ENCODE data around the gene FBN2. TPM values are rescaled to one million over a fixed set of nuclear protein-coding genes. Genes with fewer than 3 reads are reported as not detected.

FBN2 gene
- total and polyA plus RNA-seq, 12 donors: 2.2 to 237 (median 21.6) TPM

DNA sequence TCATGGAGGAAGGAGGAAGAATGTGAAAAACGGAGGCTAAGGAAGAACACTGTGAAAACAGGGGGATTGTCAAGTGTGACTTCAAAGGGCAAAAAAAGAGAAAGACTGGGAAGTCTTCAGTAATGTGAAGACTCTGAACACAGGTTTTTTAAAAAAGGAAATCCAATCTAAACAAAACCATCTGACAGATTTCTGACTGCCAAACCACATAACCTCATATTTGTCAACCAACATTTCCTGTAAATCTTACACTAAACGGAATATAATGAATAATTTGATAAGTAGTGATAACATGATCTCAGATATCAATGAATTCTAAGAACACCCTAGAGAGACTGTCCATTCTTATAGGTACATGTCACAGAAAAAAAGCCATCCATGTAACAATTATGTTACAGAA lies 124.7 kb downstream of the FBN2 start:
- intact Hi-C loops (cut with DNase I): no loop called here
- no peak for DNase-seq
- WGBS, 4 donors: 49 to 64% (median 58%) methylated on average over 2 of the region's 2 CpGs
- TF ChIP-seq CTCF (IDR thresholded peaks at IDR 0.05) (no peak), POLR2A (IDR thresholded peaks at IDR 0.05) (no peak)
- no peaks in the 10 kb centered on the region for H3K9me3 ChIP-seq (replicated peaks in 1 of 3)
- no peaks in the 10 kb centered on the region for H3K27me3 ChIP-seq
- H3K36me3 ChIP-seq (replicated peaks in 1 of 2): no peaks in the 10 kb centered on the region
- H3K4me3 ChIP-seq: no peak overlapping the region
- H3K27ac ChIP-seq: no peak overlapping the region
- no peaks in the 10 kb centered on the region for H3K4me1 ChIP-seq (replicated peaks in 1 of 2)

GRCh38 chr5:128412145-128412930 lies 125.7 kb downstream of the FBN2 start:
- intact Hi-C loops (cut with DNase I): no loop called here
- H3K27me3 ChIP-seq: no peaks in the 10 kb centered on the region
- 91 to 100% (median 93%) methylated on average over 1 of the region's 1 CpG for WGBS, 4 donors
- no peaks in the 10 kb centered on the region for H3K36me3 ChIP-seq (replicated peaks in 1 of 2)
- no peak for DNase-seq
- TF ChIP-seq POLR2A (IDR thresholded peaks at IDR 0.05): no peak
- no peak for TF ChIP-seq CTCF (IDR thresholded peaks at IDR 0.05)
- no peak overlapping the region for H3K27ac ChIP-seq
- H3K4me3 ChIP-seq: no peak overlapping the region
- H3K9me3 ChIP-seq (replicated peaks in 1 of 3): no peaks in the 10 kb centered on the region
- no peaks in the 10 kb centered on the region for H3K4me1 ChIP-seq (replicated peaks in 1 of 2)

- Histone ChIP-seq H3K36me3 (replicated peaks in 1 of 2) (no peaks in the 10 kb centered on the region), H3K4me1 (replicated peaks in 1 of 2) (no peaks in the 10 kb centered on the region), H3K9me3 (replicated peaks in 1 of 3) (no peaks in the 10 kb centered on the region), H3K27me3 (no peaks in the 10 kb centered on the region), H3K27ac (no peak overlapping the region), H3K4me3 (no peak overlapping the region)
- intact Hi-C loops (cut with DNase I): no loop called here
- no peak for DNase-seq
- TF ChIP-seq POLR2A (IDR thresholded peaks at IDR 0.05) (no peak), CTCF (IDR thresholded peaks at IDR 0.05) (no peak)
Measured at GRCh38 chr5:128409166-128409800, 128.8 kb downstream of the FBN2 start.

DNA sequence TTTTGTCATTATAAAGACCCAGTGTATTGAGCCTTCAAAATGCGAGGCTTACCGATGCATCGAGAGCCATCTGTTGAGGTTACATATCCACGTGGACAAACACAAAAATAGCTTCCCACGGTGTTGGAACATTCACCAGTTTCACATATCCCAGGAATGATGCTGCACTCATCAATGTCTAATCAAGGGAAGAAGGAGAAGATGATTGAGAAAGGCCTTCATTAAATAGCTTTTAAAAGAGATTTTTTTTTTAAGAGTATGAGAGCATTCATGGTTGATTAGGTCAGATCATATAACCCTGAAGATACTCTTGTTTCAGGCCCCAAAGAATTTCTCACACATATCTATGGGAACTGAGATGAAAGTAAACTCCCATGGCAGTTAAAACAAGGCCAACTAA lies 129.4 kb downstream of the FBN2 start:
- Histone ChIP-seq H3K27ac (no peak overlapping the region), H3K27me3 (no peaks in the 10 kb centered on the region), H3K4me3 (no peak overlapping the region), H3K9me3 (replicated peaks in 1 of 3) (no peaks in the 10 kb centered on the region), H3K4me1 (replicated peaks in 1 of 2) (no peaks in the 10 kb centered on the region), H3K36me3 (replicated peaks in 1 of 2) (no peaks in the 10 kb centered on the region)
- TF ChIP-seq CTCF (IDR thresholded peaks at IDR 0.05) (no peak), POLR2A (IDR thresholded peaks at IDR 0.05) (no peak)
- intact Hi-C loops (cut with DNase I): no loop called here
- DNase-seq: no peak
- 90 to 97% (median 96%) methylated on average over 5 of the region's 5 CpGs for WGBS, 4 donors
